H1 (cell line): ENCODE measurements around the gene TEX22. TPM values are rescaled to one million over a fixed set of nuclear protein-coding genes. Genes with fewer than 3 reads are reported as not detected.

Experiments used
- CTCF ChIA-PET: fragments of 300-600 bp; sonication (Branson Sonifier 250); formaldehyde crosslinking; loops from one replicate; lab custom pipeline; 2021; ENCODE audit not compliant: partially characterized antibody; lab: Charles Lee
- POLR2A ChIA-PET: fragments of 300-600 bp; sonication (Branson Sonifier 250); formaldehyde crosslinking; loops from one replicate; lab custom pipeline; 2021; ENCODE audit warnings: inconsistent platforms; ENCODE audit not compliant: partially characterized antibody; lab: Charles Lee
- DNase-seq, 2 experiments: peaks; one replicate each; pipeline versions ENCODE4 v3.0.0 to v3.0.0-alpha.2; 2010 to 2022; ENCODE audit warnings: low spot score in 2 of 2, low read depth in 1 of 2, mixed read lengths in 1 of 2
- FAIRE-seq: peaks from 2 replicates; lab custom pipeline; 2011; peaks lifted over from hg19 to GRCh38; lab: Jason Lieb, UNC
- H2AFZ ChIP-seq: 2 replicates; pipeline ENCODE4 v1.8.1; 2012; ENCODE audit warnings: low read length, inconsistent platforms
- H2AK5ac ChIP-seq: 2 replicates; pipeline ENCODE4 v1.6.1; 2013; ENCODE audit warnings: low read depth, low read length
- H2BK120ac ChIP-seq: replicated peaks from 2 replicates; pipeline ENCODE3; 2013; ENCODE audit warnings: low read depth, low read length, inconsistent platforms
- H2BK12ac ChIP-seq: 2 replicates; pipeline ENCODE4 v1.6.1; 2013; ENCODE audit warnings: low read depth, low read length
- H2BK15ac ChIP-seq: 2 replicates; pipeline ENCODE4 v1.6.1; 2013; ENCODE audit warnings: low read length
- H2BK20ac ChIP-seq: 2 replicates; pipeline ENCODE4 v1.6.1; 2013; ENCODE audit warnings: low read length
- H2BK5ac ChIP-seq: 2 replicates; pipeline ENCODE4 v1.6.1; 2013; ENCODE audit warnings: low read depth, low read length
- H3K14ac ChIP-seq: 2 replicates; pipeline ENCODE4 v1.6.1; 2013; ENCODE audit warnings: inconsistent platforms; ENCODE audit not compliant: insufficient read length
- H3K18ac ChIP-seq: 2 replicates; pipeline ENCODE4 v1.6.1; 2013; ENCODE audit warnings: low read length; ENCODE audit errors: extremely low read depth
- H3K23ac ChIP-seq: 2 replicates; pipeline ENCODE4 v1.6.1; 2013; ENCODE audit warnings: inconsistent platforms; ENCODE audit not compliant: insufficient read length
- H3K23me2 ChIP-seq: 2 replicates; pipeline ENCODE4 v1.6.1; 2013; ENCODE audit warnings: low read depth, low read length
- H3K27ac ChIP-seq: 2 replicates; pipeline ENCODE4 v1.6.1; 2011; ENCODE audit warnings: low read depth, low read length, inconsistent platforms
- H3K27me3 ChIP-seq, 4 experiments: replicated peaks in 1 of 4; 1 replicate in 1 of 4; 2 replicates in 3 of 4; pipeline versions ENCODE4 v1.6.1 to v1.8.1; 2011 to 2013; ENCODE audit warnings: low read length in 3 of 4, mild to moderate bottlenecking in 3 of 4, inconsistent platforms in 2 of 4, mixed read lengths in 2 of 4, moderate library complexity in 1 of 4; ENCODE audit not compliant: control insufficient read depth in 3 of 4, insufficient read depth in 3 of 4; ENCODE audit errors: extremely low read depth in 1 of 4
- H3K36me3 ChIP-seq, 4 experiments: 2 replicates each; pipeline versions ENCODE4 v1.6.1 to v1.8.1; 2011 to 2013; ENCODE audit warnings: mild to moderate bottlenecking in 4 of 4, low read length in 3 of 4, moderate library complexity in 2 of 4, control low read depth in 1 of 4, inconsistent platforms in 1 of 4; ENCODE audit not compliant: insufficient read depth in 4 of 4, control insufficient read depth in 2 of 4
- H3K4ac ChIP-seq: replicated peaks from 2 replicates; pipeline ENCODE3; 2013; ENCODE audit warnings: low read length, low read depth, mixed read lengths, inconsistent platforms; ENCODE audit not compliant: insufficient read length
- H3K4me1 ChIP-seq, 4 experiments: replicated peaks in 1 of 4; 1 replicate in 1 of 4; 2 replicates in 3 of 4; pipeline versions ENCODE4 v1.6.1 to v1.8.1; 2011 to 2013; ENCODE audit warnings: low read length in 3 of 4, inconsistent platforms in 2 of 4, mixed read lengths in 1 of 4; ENCODE audit not compliant: insufficient read depth in 4 of 4, control insufficient read depth in 3 of 4
- H3K4me2 ChIP-seq, 2 experiments: 2 replicates each; pipeline versions ENCODE4 v1.6.1 to v1.8.1; 2011 to 2013; ENCODE audit warnings: low read depth in 2 of 2, low read length in 2 of 2, control low read depth in 1 of 2, inconsistent platforms in 1 of 2, mild to moderate bottlenecking in 1 of 2; ENCODE audit not compliant: insufficient read depth in 1 of 2
- H3K4me3 ChIP-seq, 4 experiments: fragments of 200-600, 300-600 bp in 1 of 4; sonication (generic), shearing (Covaris generic), sonication (Bioruptor Twin) in 1 of 4; 2 replicates each; pipeline versions ENCODE4 v1.5.1 to v1.8.1; 2011 to 2016; ENCODE audit warnings: low read length in 4 of 4, low read depth in 3 of 4, control low read depth in 2 of 4, inconsistent platforms in 2 of 4, mild to moderate bottlenecking in 2 of 4, mixed read lengths in 1 of 4, moderate library complexity in 1 of 4; ENCODE audit not compliant: insufficient read depth in 2 of 4; ENCODE audit errors: extremely low read depth in 1 of 4
- H3K56ac ChIP-seq: replicated peaks from 2 replicates; pipeline ENCODE3; 2013; ENCODE audit warnings: low read depth, mild to moderate bottlenecking, mixed read lengths, low read length, inconsistent platforms; ENCODE audit not compliant: insufficient read length
- H3K79me1 ChIP-seq: 2 replicates; pipeline ENCODE4 v1.6.1; 2013; ENCODE audit warnings: low read depth, low read length, control low read depth
- H3K79me2 ChIP-seq, 2 experiments: 2 replicates each; pipeline versions ENCODE4 v1.6.1 to v1.8.1; 2012 to 2013; ENCODE audit warnings: low read length in 2 of 2, mild to moderate bottlenecking in 2 of 2, inconsistent platforms in 1 of 2; ENCODE audit not compliant: insufficient read depth in 2 of 2, control insufficient read depth in 1 of 2
- H3K9ac ChIP-seq, 4 experiments: replicated peaks in 1 of 4; 1 replicate in 1 of 4; 2 replicates in 3 of 4; pipeline versions ENCODE4 v1.6.1 to v1.8.1; 2011 to 2013; ENCODE audit warnings: low read depth in 3 of 4, low read length in 3 of 4, control low read depth in 2 of 4, mild to moderate bottlenecking in 2 of 4, moderate library complexity in 2 of 4, inconsistent platforms in 1 of 4; ENCODE audit errors: extremely low read depth in 1 of 4
- H3K9me3 ChIP-seq, 2 experiments: 2 replicates each; pipeline versions ENCODE4 v1.6.1 to v1.8.1; 2012 to 2013; ENCODE audit warnings: mild to moderate bottlenecking in 2 of 2, moderate library complexity in 2 of 2, control low read depth in 1 of 2, inconsistent platforms in 1 of 2, low read depth in 1 of 2, low read length in 1 of 2, mixed read lengths in 1 of 2; ENCODE audit not compliant: insufficient read depth in 2 of 2
- H4K20me1 ChIP-seq, 2 experiments: replicated peaks in 1 of 2; 2 replicates each; pipeline versions ENCODE3 to v1.8.1; 2011 to 2013; ENCODE audit warnings: inconsistent platforms in 2 of 2, low read length in 2 of 2, mild to moderate bottlenecking in 1 of 2; ENCODE audit not compliant: insufficient read depth in 2 of 2, control insufficient read depth in 1 of 2
- H4K5ac ChIP-seq: 2 replicates; pipeline ENCODE4 v1.6.1; 2013; ENCODE audit warnings: low read length, low read depth, mixed read lengths, inconsistent platforms; ENCODE audit not compliant: insufficient read length
- H4K8ac ChIP-seq: 2 replicates; pipeline ENCODE4 v1.8.0; 2013; ENCODE audit warnings: mild to moderate bottlenecking, moderate library complexity, low read length, inconsistent platforms; ENCODE audit not compliant: insufficient read depth; ENCODE audit errors: extremely low read depth
- H4K91ac ChIP-seq: replicated peaks from 2 replicates; pipeline ENCODE3; 2013; ENCODE audit warnings: low read length, mixed read lengths, inconsistent platforms; ENCODE audit not compliant: insufficient read length
- GTF2F1 ChIP-seq: IDR thresholded peaks from 2 replicates; pipeline ENCODE4 v1.6.1; 2012; ENCODE audit warnings: low read depth, low read length, improper control_type of control experiment, borderline replicate concordance
- HDAC2 ChIP-seq, 2 experiments: fragments of 300-600 bp in 1 of 2; sonication (generic) in 1 of 2; IDR thresholded peaks; 2 replicates each; pipeline ENCODE4 v1.6.1; 2011 to 2012; ENCODE audit warnings: low read depth in 2 of 2, low read length in 2 of 2, mild to moderate bottlenecking in 2 of 2, moderate library complexity in 2 of 2, borderline replicate concordance in 1 of 2, inconsistent platforms in 1 of 2
- KDM1A ChIP-seq: fragments of 200-600, 300-600 bp; sonication (generic); IDR thresholded peaks from 2 replicates; pipeline ENCODE4 v1.7.1; 2016; ENCODE audit warnings: mild to moderate bottlenecking, low read length, borderline replicate concordance
- RBBP5 ChIP-seq: IDR thresholded peaks from 2 replicates; pipeline ENCODE4 v1.7.1; 2012; ENCODE audit warnings: low read depth, mild to moderate bottlenecking, inconsistent platforms, low read length, moderate library complexity, borderline replicate concordance
- WGBS, 2 experiments: shearing (Covaris generic) in 1 of 2; methylation state at CpG; one replicate each; pipeline versions ENCODE4 v1.1.6 to v1.1.7; 2013 to 2015; ENCODE audit warnings: low lambda C conversion rate in 2 of 2, mixed read lengths in 2 of 2, inconsistent platforms in 1 of 2, low coverage in 1 of 2, missing lambda C conversion rate in 1 of 2; ENCODE audit not compliant: insufficient replicate concordance in 2 of 2, insufficient coverage in 1 of 2, insufficient read length in 1 of 2; ENCODE audit errors: extremely low coverage in 1 of 2, missing lambda C conversion rate in 1 of 2; 5-methylcytosine and 5-hydroxymethylcytosine counted together
- polyA plus RNA-seq, 7 experiments: library from polyadenylated mRNA; depleted of rRNA in 3 of 7; stranded (reverse) in 5 of 7; unstranded in 2 of 7; fragments of >200 nt in 5 of 7; fragments of 200-250 nt in 2 of 7; gene quantifications; 1 replicate in 5 of 7; 2 replicates in 1 of 7; 4 replicates in 1 of 7; pipeline versions ENCODE4 v1.2.1 to v1.2.3, GENCODE V29; 2011 to 2013; ENCODE audit warnings: missing spikeins in 2 of 7, mixed read lengths in 2 of 7
- total RNA-seq: library from RNA; stranded (reverse); fragmentation: NEBNext Ultra II Directional; extraction: Animal tissue kit (Norgen Biotek cat#: 25700); gene quantifications from 2 replicates; pipeline ENCODE4 v1.2.1, GENCODE V29; 2021

TEX22 gene
- total and polyA plus RNA-seq, 2 of the 8 experiments (the other 6 are each of a cell fraction or from before 2014, with no cell fraction given), result 0.24 to 0.39 TPM

DNA sequence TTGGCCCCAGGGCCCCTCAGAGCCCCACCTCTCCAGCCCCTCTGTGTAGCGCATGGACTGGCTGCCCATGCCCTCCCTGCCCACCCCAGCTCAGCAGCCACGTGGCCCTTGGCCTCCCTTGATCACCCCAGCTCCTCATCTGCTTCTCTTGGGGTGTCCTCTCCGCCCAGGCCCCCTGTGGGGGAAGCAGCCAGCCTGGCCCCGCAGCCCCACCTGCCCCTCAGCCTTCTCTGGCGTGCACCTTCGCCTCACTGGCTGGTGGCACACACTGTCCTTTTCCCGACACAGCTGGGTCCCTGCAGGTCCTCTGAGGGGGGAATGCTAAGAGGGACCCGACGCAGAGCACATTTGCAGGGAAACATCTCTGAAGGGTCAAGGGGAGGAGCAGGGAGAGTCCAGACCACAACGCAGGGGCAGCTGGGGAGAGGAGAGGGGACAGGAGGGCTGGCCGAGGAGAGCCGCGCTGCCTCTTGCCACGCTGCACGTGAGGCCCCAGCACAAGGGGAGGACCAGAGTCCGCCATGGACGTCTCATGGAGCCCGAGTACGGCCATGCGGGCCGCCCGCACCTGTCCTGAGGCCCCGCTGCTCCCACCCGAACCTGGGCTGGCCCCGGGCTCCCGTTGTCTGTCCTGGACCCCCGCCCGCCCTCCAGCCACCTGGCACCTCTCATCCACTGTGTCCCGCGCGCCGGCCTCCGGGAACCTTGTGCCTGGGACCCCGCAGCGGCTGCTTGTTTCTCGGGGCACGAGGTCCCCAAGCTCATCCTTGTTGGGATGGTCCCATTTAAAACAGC is 47.7 kb upstream of the TEX22 start:
- no peaks in the 10 kb centered on the region for H3K23me2 ChIP-seq
- no peak overlapping the region for H2BK20ac ChIP-seq
- H2BK15ac ChIP-seq, result no peak overlapping the region
- H2BK5ac ChIP-seq, result no peak overlapping the region
- H4K8ac ChIP-seq, result peak overlapping the region; percentile 75; the same call in 1 of the 2 replicates
- peaks cover 0 to 10% of the 10 kb centered on the region in 2 experiments; a peak in 2 of 4 replicates for H3K79me2 ChIP-seq
- no peak overlapping the region for H3K4me3 ChIP-seq
- H3K27me3 ChIP-seq, result no peaks in the 10 kb centered on the region
- H3K18ac ChIP-seq, result no peak overlapping the region; the same call in 1 of the 2 replicates
- H3K4me1 ChIP-seq, result peaks cover 0 to 4% (median 2%) of the 10 kb centered on the region in 4 experiments; a peak in 2 of 7 replicates
- POLR2A ChIA-PET, result interaction anchor here (0.8 kb wide), 1 partner anchor 12 kb away, joined by 3 read pairs; no protein-coding TSS in a partner anchor
- H2BK12ac ChIP-seq, result no peak overlapping the region
- WGBS, 2 experiments, result 88% methylated on average over 25 of the region's 37 CpGs; no CpG with 5 or more reads in 1 of the 2 experiments
- no peaks in the 10 kb centered on the region for H3K9me3 ChIP-seq
- no peak for DNase-seq
- H2AK5ac ChIP-seq, result no peak overlapping the region; the same call in 1 of the 2 replicates
- FAIRE-seq, result no peak
- TF ChIP-seq KDM1A (no peak), HDAC2 (IDR thresholded peaks at IDR 0.05; ENCODE audit: borderline replicate concordance in 1 of 2, low read depth in 2 of 2, low read length in 2 of 2) (no peak), GTF2F1 (no peak), RBBP5 (no peak)
- TF ChIP-seq, all 59 proteins: peak for 0
- CTCF ChIA-PET, result interaction anchor here (0.6 to 3.6 kb wide), 18 partner anchors 8 to 178 kb away, joined by 3 to 27 read pairs (median 6); partner anchors contain the start of gene NUDT14
- no peak overlapping the region for H3K27ac ChIP-seq
- no peak overlapping the region for H3K9ac ChIP-seq
- H4K5ac ChIP-seq, result no peak overlapping the region
- H2AFZ ChIP-seq, result no peak overlapping the region
- no peaks in the 10 kb centered on the region for H3K36me3 ChIP-seq
- no peak overlapping the region for H3K23ac ChIP-seq
- peaks cover 4 to 27% of the 10 kb centered on the region in 2 experiments for H4K20me1 ChIP-seq
- no peak overlapping the region for H3K14ac ChIP-seq
- H2BK120ac ChIP-seq, result no peak overlapping the region
- peaks cover 4% of the 10 kb centered on the region; the same call in 1 of the 2 replicates for H3K79me1 ChIP-seq
- no peak overlapping the region for H4K91ac ChIP-seq
- H3K4ac ChIP-seq, result no peak overlapping the region
- H3K56ac ChIP-seq, result no peak overlapping the region
- H3K4me2 ChIP-seq, result no peak overlapping the region
